GM20431 (cell line): ENCODE measurements around the gene CCT6A.
"Not testable (repeated sequence)": the region's sequence is repeated elsewhere in the genome, so short reads cannot be mapped to it uniquely, and the experiment has no call there.

ENCODE experiments used
- in situ Hi-C: fragments of 300-500 bp; cut with MseI, MboI; formaldehyde crosslinking; loops from one replicate; pipeline ENCODE4 v1.15.0; 2020; ENCODE audit warnings: low sequenced_read_pairs; ENCODE audit not compliant: unreplicated experiment

The CCT6A gene

DNA sequence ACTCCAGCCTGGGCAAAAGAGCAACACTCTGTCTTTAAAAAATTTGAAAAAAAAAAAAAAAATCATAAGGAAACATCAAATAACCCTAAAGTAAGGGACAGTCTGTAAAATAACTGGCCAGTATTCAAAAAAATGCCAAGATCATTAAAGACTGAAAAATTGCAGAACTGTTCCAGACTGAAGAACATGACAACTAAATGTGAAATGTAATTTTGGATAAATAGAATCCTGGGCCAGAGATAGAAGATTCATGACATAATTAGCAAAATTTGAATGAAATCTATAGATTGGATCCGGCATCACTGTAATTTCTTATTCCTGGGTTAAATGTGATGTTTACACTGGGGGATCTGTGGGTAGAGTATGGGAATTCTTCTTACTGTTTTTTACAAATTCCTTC lies 3.3 kb upstream of the CCT6A start:
- in situ Hi-C loops: no loop called here

GRCh38 chr7:56048763-56049162 lies 2.8 kb upstream of the CCT6A start:
- in situ Hi-C loops: not testable (repeated sequence)

- in situ Hi-C loops: no loop called here
Measured at GRCh38 chr7:56051053-56051338, 569 bp upstream of the CCT6A start.

DNA sequence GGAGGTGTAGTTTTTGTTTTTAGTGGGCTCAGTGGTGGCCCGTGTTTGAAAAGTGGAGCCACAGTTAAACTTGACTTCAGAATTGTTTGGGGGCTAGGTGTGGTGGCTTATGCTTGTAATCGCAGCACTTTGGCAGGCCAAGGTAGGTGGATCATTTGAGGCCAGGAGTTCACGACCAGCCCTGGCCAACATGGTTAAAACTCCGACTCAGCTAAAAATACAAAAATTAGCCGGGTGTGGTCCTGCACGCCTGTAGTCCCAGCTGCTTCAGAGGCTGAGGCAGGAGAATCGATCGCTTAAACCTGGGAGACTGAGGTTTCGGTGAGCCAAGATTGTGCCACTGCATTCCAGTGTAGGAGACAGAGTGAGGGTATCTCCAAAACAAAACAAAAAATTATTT lies 1.8 kb downstream of the CCT6A start:
- in situ Hi-C loops: no loop called here

DNA sequence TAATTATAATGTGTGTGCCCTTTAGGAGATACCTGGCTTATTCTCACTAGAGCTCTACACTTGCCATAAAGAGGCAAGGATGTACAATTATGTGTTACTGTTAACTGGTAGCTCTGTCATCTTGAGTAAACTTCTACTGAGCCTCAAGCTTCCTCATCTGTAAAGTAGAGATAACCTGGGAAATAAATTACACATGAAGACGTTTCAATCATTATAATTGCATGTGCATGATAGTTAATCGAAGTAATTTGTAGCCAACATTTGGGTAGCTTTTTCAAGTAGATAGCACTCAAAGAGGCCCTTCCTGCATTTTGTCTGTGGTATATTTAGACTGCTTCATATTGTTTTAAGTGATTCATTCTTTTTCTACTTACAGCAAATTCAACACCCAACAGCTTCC lies 2.4 kb downstream of the CCT6A start:
- in situ Hi-C loops: no loop called here

- in situ Hi-C loops: no loop called here
Measured at GRCh38 chr7:56062382-56062781, 10.8 kb downstream of the CCT6A start.

- in situ Hi-C loops: no loop called here
Measured at GRCh38 chr7:56063500-56063881, 11.9 kb downstream of the CCT6A start.

GRCh38 chr7:56063882-56064625 lies 12.5 kb downstream of the CCT6A start, which contains the start of gene SUMF2:
SUMF2 (plus strand) TSS chr7:56064286; CDS start chr7:56064312, 26 bp downstream.
- in situ Hi-C loops: no loop called here

- in situ Hi-C loops: not testable (repeated sequence)
Measured at GRCh38 chr7:56066376-56066775, 14.8 kb downstream of the CCT6A start.

GRCh38 chr7:56074371-56074791 lies 22.8 kb downstream of the CCT6A start:
- in situ Hi-C loops: loop anchor here (10.0 kb wide), 2 partner anchors 70 to 430 kb away; no protein-coding TSS in a partner anchor

- in situ Hi-C loops: loop anchor here (10.0 kb wide), 2 partner anchors 73 to 433 kb away; no protein-coding TSS in a partner anchor
Measured at GRCh38 chr7:56077681-56078080, 26.1 kb downstream of the CCT6A start.

GRCh38 chr7:56078196-56078595 lies 26.6 kb downstream of the CCT6A start:
- in situ Hi-C loops: loop anchor here (10.0 kb wide), 2 partner anchors 73 to 433 kb away; no protein-coding TSS in a partner anchor

GRCh38 chr7:56079450-56080185 lies 28.1 kb downstream of the CCT6A start:
- in situ Hi-C loops: loop anchor here (10.0 kb wide), 2 partner anchors 75 to 435 kb away; no protein-coding TSS in a partner anchor

GRCh38 chr7:56080726-56081435 lies 29.3 kb downstream of the CCT6A start:
- in situ Hi-C loops: not testable (repeated sequence)

DNA sequence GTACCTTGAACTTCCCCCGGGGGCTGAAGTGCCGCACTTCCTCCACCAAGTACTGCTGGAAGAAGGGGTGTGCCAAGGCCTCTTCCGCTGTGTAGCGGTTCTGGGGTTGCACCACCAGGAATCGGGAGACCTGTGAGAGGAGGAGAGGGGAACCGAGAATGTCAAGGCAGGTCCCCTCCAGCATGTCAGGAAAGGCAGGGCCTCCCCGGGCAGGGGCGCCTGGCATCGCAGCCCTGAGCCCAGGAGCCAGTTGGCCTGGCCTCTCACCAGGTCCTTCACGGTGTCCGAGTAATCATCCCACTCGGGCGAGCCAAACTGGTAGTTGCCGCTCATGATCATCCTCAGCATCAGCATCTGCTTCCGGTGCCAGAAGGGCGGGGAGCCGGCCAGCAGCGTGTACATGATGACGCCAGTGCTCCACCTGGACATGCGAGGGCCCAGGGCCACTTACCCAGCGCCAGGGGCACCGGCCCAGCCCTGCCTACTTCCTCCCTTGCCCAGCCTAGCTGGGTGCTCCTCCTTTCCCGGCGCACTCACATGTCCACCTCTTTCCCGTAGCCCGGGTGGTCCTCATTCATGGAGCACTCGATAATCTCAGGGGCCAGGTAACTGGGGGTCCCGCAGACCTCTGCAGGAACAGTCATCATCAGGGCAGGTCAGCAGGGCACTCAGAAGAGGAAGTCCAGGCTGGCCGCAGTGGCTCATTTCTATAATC lies 30.2 kb downstream of the CCT6A start:
- in situ Hi-C loops: no loop called here

DNA sequence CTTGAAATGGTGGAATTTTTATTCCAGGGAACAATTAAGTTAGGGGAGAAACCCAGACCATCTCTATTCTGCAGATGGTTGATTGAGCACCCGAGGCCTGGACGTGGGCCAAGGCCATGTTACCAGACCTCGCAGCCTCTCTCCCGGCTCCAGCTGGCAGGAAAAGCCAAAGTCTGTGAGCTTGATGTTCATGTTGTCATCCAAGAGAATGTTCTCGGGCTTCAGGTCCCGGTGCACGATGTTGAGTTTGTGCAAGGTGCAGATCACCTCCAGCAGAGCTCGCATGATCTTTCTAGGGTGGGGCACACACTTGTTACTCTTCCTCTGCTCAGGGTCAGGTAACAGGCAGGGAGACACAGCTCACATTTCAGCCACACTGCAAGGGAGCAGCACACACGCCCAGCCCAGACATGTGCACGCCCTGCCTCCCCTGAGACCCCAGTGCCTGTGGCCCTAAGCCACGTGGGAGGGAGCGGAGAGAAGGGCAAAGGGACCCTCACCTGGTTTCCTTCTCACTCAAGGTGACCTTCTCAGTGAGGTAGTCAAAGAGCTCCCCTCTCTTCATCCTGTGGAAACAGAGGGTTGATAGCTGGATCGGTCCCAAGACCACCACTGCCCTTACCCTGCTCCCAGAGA lies 31.7 kb downstream of the CCT6A start:
- in situ Hi-C loops: no loop called here

GRCh38 chr7:56086761-56087160 lies 35.2 kb downstream of the CCT6A start:
- in situ Hi-C loops: no loop called here

DNA sequence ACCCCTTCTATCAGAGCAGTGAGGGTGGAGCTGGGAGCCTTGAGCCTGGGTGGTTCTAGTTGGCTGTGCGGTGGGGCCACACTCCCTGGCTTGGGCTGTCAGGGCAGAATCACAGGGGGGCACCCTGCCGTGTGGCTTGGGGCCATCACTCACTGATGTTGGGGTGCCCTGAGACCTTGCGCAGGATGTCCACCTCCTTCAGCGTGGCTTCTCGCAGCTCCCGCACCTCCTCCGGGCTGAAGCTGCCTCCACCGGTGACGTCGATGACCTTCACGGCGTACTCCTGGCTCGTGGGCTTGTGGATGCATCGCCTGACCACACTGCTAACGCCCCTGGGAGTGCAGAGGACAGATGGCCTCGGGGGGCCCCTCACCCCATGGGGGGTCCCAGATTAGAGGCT lies 35.9 kb downstream of the CCT6A start:
- in situ Hi-C loops: no loop called here

- in situ Hi-C loops: no loop called here
Measured at GRCh38 chr7:56091591-56091990, 40.0 kb downstream of the CCT6A start.

GRCh38 chr7:56092388-56092787 lies 40.8 kb downstream of the CCT6A start:
- in situ Hi-C loops: not testable (repeated sequence)
